HepG2 (cell line): ENCODE results near the gene LIMD2. TPM values are rescaled to one million over a fixed set of nuclear protein-coding genes. Genes with fewer than 3 reads are reported as not detected.

Experiments
- ATAC-seq: fragments of 200-7000 bp; cut with Tn5 transposase; 3 replicates; pipeline ENCODE4 v1.9.1; 2020; ENCODE audit warnings: mild to moderate bottlenecking, moderate library complexity
- BruUV-seq: library from RNA; stranded (reverse); fragments of 400-500 nt; replicated peaks from 2 replicates; lab custom pipeline; 2021; lab: Mats Ljungman, UMichigan
- CTCF ChIA-PET: fragments of 300-600 bp; formaldehyde crosslinking; extraction: SDS; loops from one replicate; lab custom pipeline; 2021; ENCODE audit warnings: low total read pairs, inconsistent platforms, low intra/inter-chr PET ratio; lab: Yijun Ruan, JAX
- POLR2A ChIA-PET: fragments of 350-600 bp; sonication (Branson Sonifier 250); formaldehyde crosslinking; loops from one replicate; lab custom pipeline; 2020; ENCODE audit warnings: antibody characterized with exemption, inconsistent platforms; lab: Yijun Ruan, JAX
- DNase-seq: peaks from one replicate; pipeline ENCODE4 v3.0.0-alpha.2; 2015; ENCODE audit warnings: low spot score
- FAIRE-seq: peaks from 3 replicates; lab custom pipeline; 2011; peaks lifted over from hg19 to GRCh38; lab: Jason Lieb, UNC
- H2AFZ ChIP-seq: one replicate; pipeline ENCODE4 v1.6.1; 2011; ENCODE audit warnings: low read length, inconsistent platforms
- H3K27ac ChIP-seq: fragments of 300-600 bp; 3 replicates; pipeline ENCODE4 v1.8.0; 2011; ENCODE audit warnings: mixed run types, mild to moderate bottlenecking, mixed read lengths, low read length, inconsistent platforms; ENCODE audit not compliant: insufficient read depth; ENCODE audit errors: extremely low read length
- H3K27me3 ChIP-seq, 2 experiments: fragments of 200-600 bp in 1 of 2; 2 replicates in 1 of 2; 3 replicates in 1 of 2; pipeline versions ENCODE4 v1.6.0 to v1.8.0; 2011; ENCODE audit warnings: low read length in 2 of 2, mild to moderate bottlenecking in 2 of 2, moderate library complexity in 2 of 2, inconsistent platforms in 1 of 2; ENCODE audit not compliant: insufficient read depth in 2 of 2, control insufficient read depth in 1 of 2
- H3K36me3 ChIP-seq, 2 experiments: fragments of 200-600 bp in 1 of 2; replicated peaks in 1 of 2; 2 replicates in 1 of 2; 3 replicates in 1 of 2; pipeline versions ENCODE4 v1.5.1 to v1.8.0; 2011; ENCODE audit warnings: low read length in 2 of 2, inconsistent platforms in 1 of 2; ENCODE audit not compliant: insufficient read depth in 2 of 2, control insufficient read depth in 1 of 2
- H3K4me1 ChIP-seq: 2 replicates; pipeline ENCODE4 v1.5.1; 2012; ENCODE audit warnings: low read length, inconsistent platforms; ENCODE audit not compliant: insufficient read depth
- H3K4me2 ChIP-seq: 2 replicates; pipeline ENCODE4 v1.6.0; 2011; ENCODE audit warnings: low read depth, low read length, inconsistent platforms
- H3K4me3 ChIP-seq, 3 experiments: fragments of 200-600 bp in 1 of 3; sonication (generic), shearing (Covaris generic) in 1 of 3; replicated peaks in 1 of 3; 2 replicates each; pipeline ENCODE4 v1.5.1; 2011 to 2016; ENCODE audit warnings: low read length in 3 of 3, inconsistent platforms in 2 of 3, low read depth in 2 of 3, mild to moderate bottlenecking in 2 of 3, control low read depth in 1 of 3, mixed read lengths in 1 of 3; ENCODE audit not compliant: insufficient read depth in 1 of 3
- H3K79me2 ChIP-seq: one replicate; pipeline ENCODE4 v1.6.1; 2011; ENCODE audit warnings: low read length, inconsistent platforms; ENCODE audit not compliant: insufficient read depth
- H3K9ac ChIP-seq: 2 replicates; pipeline ENCODE4 v1.6.0; 2011; ENCODE audit warnings: mild to moderate bottlenecking, low read depth, low read length, inconsistent platforms; ENCODE audit not compliant: insufficient read depth
- H3K9me3 ChIP-seq: 2 replicates; pipeline ENCODE4 v1.5.1; 2012; ENCODE audit warnings: mild to moderate bottlenecking, low read length
- H4K20me1 ChIP-seq: 2 replicates; pipeline ENCODE4 v1.6.0; 2011; ENCODE audit warnings: inconsistent platforms, mild to moderate bottlenecking, low read length, moderate library complexity; ENCODE audit not compliant: insufficient read depth
- FOXP4 ChIP-seq: sonication (generic); formaldehyde crosslinking; IDR thresholded peaks from 2 replicates; pipeline ENCODE4 v1.4.0; 2020; ENCODE audit warnings: missing genetic modification reagents
- GLMP ChIP-seq: sonication (generic); formaldehyde crosslinking; IDR thresholded peaks from 2 replicates; pipeline ENCODE4 v1.9.0; 2021; ENCODE audit warnings: missing genetic modification reagents, mild to moderate bottlenecking, borderline replicate concordance
- NFE2 ChIP-seq: sonication (generic); formaldehyde crosslinking; IDR thresholded peaks from 2 replicates; pipeline ENCODE4 v1.4.0; 2020; ENCODE audit warnings: missing genetic modification reagents
- POLR2A ChIP-seq, 2 experiments: IDR thresholded peaks; 2 replicates each; pipeline ENCODE4 v1.6.1; 2011; ENCODE audit warnings: low read depth in 2 of 2, low read length in 2 of 2, mild to moderate bottlenecking in 1 of 2, moderate library complexity in 1 of 2; ENCODE audit not compliant: insufficient read depth in 1 of 2
- RBAK ChIP-seq: sonication (generic); formaldehyde crosslinking; IDR thresholded peaks from 2 replicates; pipeline ENCODE4 v1.5.1; 2020; ENCODE audit warnings: mild to moderate bottlenecking, missing genetic modification reagents
- REST ChIP-seq, 2 experiments: IDR thresholded peaks; 2 replicates each; pipeline ENCODE4 v1.6.1; 2011 to 2012; ENCODE audit warnings: low read length in 2 of 2, borderline replicate concordance in 1 of 2, low read depth in 1 of 2, mild to moderate bottlenecking in 1 of 2, moderate library complexity in 1 of 2
- SKIL ChIP-seq: sonication (generic); formaldehyde crosslinking; IDR thresholded peaks from 2 replicates; pipeline ENCODE4 v1.8.0; 2022; ENCODE audit warnings: missing genetic modification reagents, mild to moderate bottlenecking, moderate library complexity, borderline replicate concordance
- ZFP82 ChIP-seq: sonication (generic); formaldehyde crosslinking; IDR thresholded peaks from 2 replicates; pipeline ENCODE4 v1.5.1; 2020; ENCODE audit warnings: mild to moderate bottlenecking, missing genetic modification reagents, borderline replicate concordance
- ZNF713 ChIP-seq: sonication (generic); formaldehyde crosslinking; IDR thresholded peaks from 2 replicates; pipeline ENCODE4 v1.4.0; 2020; ENCODE audit warnings: mild to moderate bottlenecking, missing genetic modification reagents
- ZNF749 ChIP-seq: sonication (generic); formaldehyde crosslinking; IDR thresholded peaks from 2 replicates; pipeline ENCODE4 v1.8.0; 2022; ENCODE audit warnings: mild to moderate bottlenecking, missing genetic modification reagents, moderate library complexity, borderline replicate concordance
- ZNF784 ChIP-seq: sonication (generic); formaldehyde crosslinking; IDR thresholded peaks from 2 replicates; pipeline ENCODE4 v1.5.1; 2020; ENCODE audit warnings: missing genetic modification reagents, mild to moderate bottlenecking, borderline replicate concordance
- WGBS: methylation state at CpG from one replicate; pipeline ENCODE4 v1.1.6; 2017; ENCODE audit warnings: low lambda C conversion rate; 5-methylcytosine and 5-hydroxymethylcytosine counted together
- in situ Hi-C: cut with HindIII; loops from 2 replicates; pipeline ENCODE4 v1.10.0; 2017; ENCODE audit warnings: low pct_unique_long_range_greater_than_20kb; ENCODE audit not compliant: extremely low pct_ligation_motif_present
- intact Hi-C: fragments of 100-400 bp; cut with micrococcal nuclease; formaldehyde crosslinking; loops from one replicate; pipeline ENCODE4 v1.10.0; 2022; ENCODE audit not compliant: unreplicated experiment
- polyA plus RNA-seq, 8 experiments: library from polyadenylated mRNA; depleted of rRNA in 3 of 8; stranded (reverse) in 7 of 8; unstranded in 1 of 8; fragments of >200 nt; fragmentation: Illumina TruSeq in 4 of 8; extraction: Trizol in 4 of 8; gene quantifications; 2 replicates each; pipeline versions ENCODE4 v1.2.1 to v1.2.3, GENCODE V29; 2011 to 2016; ENCODE audit warnings: low read depth in 4 of 8, missing spikeins in 1 of 8, mixed read lengths in 1 of 8; ENCODE audit not compliant: insufficient read depth in 1 of 8
- total RNA-seq, 5 experiments: library from RNA; depleted of rRNA; stranded (reverse); fragments of >200 nt; fragmentation: Illumina TruSeq; extraction: Trizol; gene quantifications; 2 replicates each; pipeline ENCODE4 v1.2.3, GENCODE V29; 2016; ENCODE audit warnings: low read depth in 1 of 5

Gene LIMD2
- total and polyA plus RNA-seq, 2 of the 13 experiments (the other 11 are each of a cell fraction or from before 2014, with no cell fraction given), result 9.0 to 20.8 TPM

GRCh38 chr17:63688396-63689020, 11.4 kb downstream of the LIMD2 start:
- FAIRE-seq, result no peak
- no peaks in the 10 kb centered on the region for H3K4me1 ChIP-seq
- no peak for DNase-seq
- no peak overlapping the region for H3K9ac ChIP-seq
- H3K9me3 ChIP-seq, result no peaks in the 10 kb centered on the region
- ATAC-seq, result no peak
- in situ Hi-C loops, result no loop called here
- POLR2A ChIA-PET, result no interaction called here
- no peak overlapping the region for H3K27ac ChIP-seq
- 88% methylated on average over 12 of the region's 12 CpGs for WGBS
- intact Hi-C loops, result no loop called here
- peaks cover 35 to 62% of the 10 kb centered on the region in 2 experiments for H3K36me3 ChIP-seq
- no TSS peak for BruUV-seq
- TF ChIP-seq ZNF713 (CRISPR knock-in tag) (no peak), GLMP (no peak), ZFP82 (CRISPR knock-in tag) (no peak), RBAK (CRISPR knock-in tag) (no peak), POLR2A (IDR thresholded peaks at IDR 0.05; ENCODE audit: insufficient read depth in 1 of 2, low read depth in 2 of 2, low read length in 2 of 2) (no peak), ZNF749 (no peak), SKIL (CRISPR knock-in tag) (no peak), FOXP4 (no peak), REST (IDR thresholded peaks at IDR 0.05; ENCODE audit: borderline replicate concordance in 1 of 2, low read depth in 1 of 2, low read length in 2 of 2) (no peak), ZNF784 (CRISPR knock-in tag) (no peak), NFE2 (no peak)
- no peak overlapping the region for H3K4me2 ChIP-seq
- no peak overlapping the region for H3K4me3 ChIP-seq
- no peaks in the 10 kb centered on the region for H4K20me1 ChIP-seq
- no peaks in the 10 kb centered on the region for H3K27me3 ChIP-seq
- H3K79me2 ChIP-seq, result no peaks in the 10 kb centered on the region
- CTCF ChIA-PET, result no interaction called here
- H2AFZ ChIP-seq, result no peak overlapping the region
